HG03378 (cell line): Measurements from ENCODE around the gene ASCC3.
A peak's percentile ranks its signal among the peaks of the same experiment; 100 is the strongest.

Experiments
- ATAC-seq: cut with Tn5 transposase; IDR thresholded peaks from one replicate; pipeline ENCODE4 v1.9.1; 2021; ENCODE audit warnings: mild to moderate bottlenecking, moderate library complexity; ENCODE audit not compliant: unreplicated experiment

ASCC3 gene

GRCh38 chr6:100468016-100468622 lies 413.0 kb downstream of the ASCC3 start:
- ATAC-seq: no peak

GRCh38 chr6:100467129-100468015 lies 413.8 kb downstream of the ASCC3 start:
- no peak for ATAC-seq

GRCh38 chr6:100466410-100467128 lies 414.6 kb downstream of the ASCC3 start:
- ATAC-seq: no peak

GRCh38 chr6:100465701-100466409 lies 415.3 kb downstream of the ASCC3 start:
- ATAC-seq: no peak

GRCh38 chr6:100464903-100465700 lies 416.0 kb downstream of the ASCC3 start, which contains the start of gene SIM1:
Gene SIM1, minus strand, starts transcription at chr6:100464921. Its CDS starts 1,453 bp downstream, at chr6:100463468.
- ATAC-seq: peak; percentile 76

GRCh38 chr6:100464162-100464851 lies 416.8 kb downstream of the ASCC3 start:
- no peak for ATAC-seq

GRCh38 chr6:100463630-100464161 lies 417.4 kb downstream of the ASCC3 start:
- ATAC-seq: no peak

- ATAC-seq: no peak
Measured at GRCh38 chr6:100462706-100463629, 418.2 kb downstream of the ASCC3 start.

- no peak for ATAC-seq
Measured at GRCh38 chr6:100461917-100462705, 419.0 kb downstream of the ASCC3 start.

- no peak for ATAC-seq
Measured at GRCh38 chr6:100461278-100461916, 419.7 kb downstream of the ASCC3 start.

- no peak for ATAC-seq
Measured at GRCh38 chr6:100460650-100461204, 420.4 kb downstream of the ASCC3 start.

- no peak for ATAC-seq
Measured at GRCh38 chr6:100459592-100460184, 421.4 kb downstream of the ASCC3 start.

GRCh38 chr6:100458841-100459591 lies 422.1 kb downstream of the ASCC3 start:
- no peak for ATAC-seq
